B cell (primary cell): Measurements from ENCODE around the gene OR10H1. TPM values are rescaled to one million over a fixed set of nuclear protein-coding genes. Genes with fewer than 3 reads are reported as not detected.

Source experiments
- ATAC-seq: fragments of 200-7000 bp; cut with Tn5 transposase; one replicate; pipeline ENCODE4 v1.10.0; 2021; ENCODE audit warnings: low read depth, mild to moderate bottlenecking, moderate number of reproducible peaks, moderate library complexity
- CTCF ChIA-PET: fragments of 350-600 bp; sonication (Branson Sonifier 250); formaldehyde crosslinking; loops from one replicate; lab custom pipeline; 2021; ENCODE audit warnings: antibody characterized with exemption, inconsistent platforms; lab: Charles Lee
- POLR2A ChIA-PET: fragments of 350-600 bp; sonication (Branson Sonifier 250); formaldehyde crosslinking; loops from one replicate; lab custom pipeline; 2021; ENCODE audit warnings: antibody characterized with exemption; lab: Charles Lee
- DNase-seq: peaks from one replicate; pipeline ENCODE4 v3.0.0; 2013
- H2AFZ ChIP-seq: 2 replicates; pipeline ENCODE4 v1.6.1; 2012; ENCODE audit warnings: mild to moderate bottlenecking, low read depth, low read length; ENCODE audit not compliant: insufficient read depth, poor library complexity, severe bottlenecking
- H3K27ac ChIP-seq, 2 donors: 1 replicate in 1 of 2; 2 replicates in 1 of 2; pipeline ENCODE4 v1.5.1; 2012 to 2013; ENCODE audit warnings: low read length in 2 of 2, mild to moderate bottlenecking in 2 of 2, moderate library complexity in 1 of 2
- H3K27me3 ChIP-seq, 4 experiments: fragments of 200-600 bp in 1 of 4; sonication (generic) in 1 of 4; replicated peaks in 1 of 4; 1 replicate in 2 of 4; 2 replicates in 2 of 4; pipeline versions ENCODE4 v1.6.1 to v1.7.0; 2013 to 2016; ENCODE audit warnings: low read length in 3 of 4, mild to moderate bottlenecking in 2 of 4, mixed read lengths in 1 of 4, moderate library complexity in 1 of 4; ENCODE audit not compliant: insufficient read depth in 4 of 4, control insufficient read depth in 3 of 4; ENCODE audit errors: control extremely low read depth in 1 of 4
- H3K36me3 ChIP-seq, 2 experiments: replicated peaks in 1 of 2; 1 replicate in 1 of 2; 2 replicates in 1 of 2; pipeline versions ENCODE4 v1.6.1 to v1.7.1; 2013; ENCODE audit warnings: low read length in 1 of 2; ENCODE audit not compliant: insufficient read depth in 2 of 2, control insufficient read depth in 1 of 2; ENCODE audit errors: control extremely low read depth in 1 of 2, extremely low read depth in 1 of 2
- H3K4me1 ChIP-seq, 2 donors: fragments of 200-600 bp in 1 of 2; sonication (generic) in 1 of 2; 1 replicate in 1 of 2; 2 replicates in 1 of 2; pipeline versions ENCODE4 v1.5.1 to v1.6.1; 2013 to 2017; ENCODE audit warnings: low read length in 2 of 2; ENCODE audit not compliant: control insufficient read depth in 2 of 2, insufficient read depth in 2 of 2
- H3K4me2 ChIP-seq: replicated peaks from 2 replicates; pipeline ENCODE3; 2012; ENCODE audit warnings: mild to moderate bottlenecking, low read depth, low read length; ENCODE audit not compliant: poor library complexity, severe bottlenecking
- H3K4me3 ChIP-seq, 5 experiments: fragments of 200-600 bp in 1 of 5; sonication (generic) in 1 of 5; 1 replicate in 3 of 5; 2 replicates in 2 of 5; pipeline versions ENCODE4 v1.5.1 to v1.7.0; 2011 to 2016; ENCODE audit warnings: low read length in 4 of 5, mild to moderate bottlenecking in 4 of 5, low read depth in 2 of 5, control low read depth in 1 of 5, moderate library complexity in 1 of 5; ENCODE audit not compliant: insufficient read depth in 1 of 5; ENCODE audit errors: control extremely low read depth in 1 of 5, extremely low read depth in 1 of 5
- H3K79me2 ChIP-seq: fragments of 200-600 bp; sonication (generic); one replicate; pipeline ENCODE4 v1.6.0; 2016; ENCODE audit warnings: low read length; ENCODE audit not compliant: control insufficient read depth, insufficient read depth
- H3K9ac ChIP-seq: fragments of 200-600 bp; sonication (generic); 2 replicates; pipeline ENCODE4 v1.6.1; 2017; ENCODE audit warnings: mild to moderate bottlenecking, low read length, moderate library complexity
- H3K9me3 ChIP-seq, 3 donors: one replicate each; pipeline versions ENCODE4 v1.6.1 to v1.7.1; 2013; ENCODE audit warnings: low read length in 2 of 3; ENCODE audit not compliant: control insufficient read depth in 2 of 3, insufficient read depth in 1 of 3; ENCODE audit errors: control extremely low read depth in 1 of 3
- H4K20me1 ChIP-seq: 2 replicates; pipeline ENCODE4 v1.6.0; 2012; ENCODE audit warnings: mild to moderate bottlenecking, low read length; ENCODE audit not compliant: insufficient read depth, control insufficient read depth, poor library complexity, severe bottlenecking
- H3K27ac Mint-ChIP-seq: one replicate; pipeline ENCODE4 v1.8.0; 2021; ENCODE audit warnings: mixed read lengths
- H3K27me3 Mint-ChIP-seq: one replicate; pipeline ENCODE4 v1.8.0; 2021; ENCODE audit warnings: mixed read lengths
- H3K4me1 Mint-ChIP-seq: one replicate; pipeline ENCODE4 v1.8.0; 2021; ENCODE audit warnings: mixed read lengths
- H3K4me3 Mint-ChIP-seq: one replicate; pipeline ENCODE4 v1.8.0; 2021; ENCODE audit warnings: mixed read lengths
- H3K9me3 Mint-ChIP-seq: one replicate; pipeline ENCODE4 v1.8.0; 2022; ENCODE audit warnings: mixed read lengths; ENCODE audit not compliant: insufficient read depth
- CTCF ChIP-seq: fragments of 200-600 bp; IDR thresholded peaks from one replicate; pipeline ENCODE4 v1.8.0; 2022; ENCODE audit warnings: antibody characterized with exemption, mild to moderate bottlenecking
- EZH2 ChIP-seq: IDR thresholded peaks from 2 replicates; pipeline ENCODE4 v1.6.1; 2012; ENCODE audit warnings: borderline replicate concordance, low read depth, mild to moderate bottlenecking, moderate library complexity, low read length; ENCODE audit not compliant: insufficient read depth, poor library complexity, severe bottlenecking
- WGBS: methylation state at CpG from one replicate; pipeline ENCODE4 v1.1.5; 2013; ENCODE audit warnings: missing lambda C conversion rate; ENCODE audit not compliant: insufficient coverage; 5-methylcytosine and 5-hydroxymethylcytosine counted together
- intact Hi-C: fragments of 100-400 bp; cut with micrococcal nuclease; formaldehyde crosslinking; loops from one replicate; pipeline ENCODE4 v1.10.0; 2022
- polyA plus RNA-seq: library from polyadenylated mRNA; depleted of rRNA; stranded (reverse); fragments of >200 nt; gene quantifications from 2 replicates; pipeline ENCODE4 v1.2.3, GENCODE V29; 2012
- total RNA-seq, 2 donors: library from RNA; stranded (reverse); fragments of 120-200 nt in 1 of 2; gene quantifications; 1 replicate in 1 of 2; 2 replicates in 1 of 2; pipeline versions ENCODE4 v1.2.3 to v1.2.4, GENCODE V29; 2013 to 2022

Gene OR10H1
- total and polyA plus RNA-seq, 2 donors (not counting 1 experiment from before 2014, with no cell fraction given): 0.10 TPM; not detected in 1

- peaks cover 0 to 29% (median 7%) of the 10 kb centered on the region in 4 experiments for H3K27me3 ChIP-seq
- no peaks in the 10 kb centered on the region for H4K20me1 ChIP-seq
- peak; percentile 15 for DNase-seq
- ChIA-PET CTCF (no interaction called here), POLR2A (no interaction called here)
- peaks cover 0 to 7% (median 0%) of the 10 kb centered on the region in 3 donors for H3K9me3 ChIP-seq
- H3K4me1 Mint-ChIP-seq: no peaks in the 10 kb centered on the region
- H3K9ac ChIP-seq: no peak overlapping the region
- no peak overlapping the region for H3K4me3 ChIP-seq
- no peak for ATAC-seq
- intact Hi-C loops: loop anchor here (5.0 kb wide), 1 partner anchor 370 kb away; no protein-coding TSS in a partner anchor
- H3K36me3 ChIP-seq: no peaks in the 10 kb centered on the region
- H3K9me3 Mint-ChIP-seq: no peaks in the 10 kb centered on the region
- no peak overlapping the region for H3K27ac Mint-ChIP-seq
- no peak overlapping the region for H3K27ac ChIP-seq
- no peak overlapping the region for H2AFZ ChIP-seq
- H3K4me1 ChIP-seq: no peaks in the 10 kb centered on the region
- H3K79me2 ChIP-seq: no peaks in the 10 kb centered on the region
- no peak overlapping the region for H3K4me3 Mint-ChIP-seq
- no peak overlapping the region for H3K4me2 ChIP-seq
- H3K27me3 Mint-ChIP-seq: peaks cover 46% of the 10 kb centered on the region
- 25% methylated on average over 4 of the region's 6 CpGs for WGBS
- no peak for TF ChIP-seq EZH2
- TF ChIP-seq CTCF: no peak
These were observed 3.3 kb downstream of the OR10H1 start for GRCh38 chr19:15812060-15812722.

- Mint-ChIP-seq H3K27ac (no peak overlapping the region), H3K4me1 (no peaks in the 10 kb centered on the region), H3K27me3 (peaks cover 43% of the 10 kb centered on the region), H3K9me3 (no peaks in the 10 kb centered on the region), H3K4me3 (no peak overlapping the region)
- intact Hi-C loops: loop anchor here (5.0 kb wide), 1 partner anchor 371 kb away; no protein-coding TSS in a partner anchor
- Histone ChIP-seq H3K4me1 (no peaks in the 10 kb centered on the region), H3K9ac (no peak overlapping the region), H3K4me3 (no peak overlapping the region), H3K36me3 (no peaks in the 10 kb centered on the region), H3K27me3 (peaks cover 0 to 29% (median 7%) of the 10 kb centered on the region in 4 experiments), H4K20me1 (no peaks in the 10 kb centered on the region), H3K9me3 (peaks cover 0 to 7% (median 0%) of the 10 kb centered on the region in 3 donors), H3K79me2 (no peaks in the 10 kb centered on the region), H3K27ac (no peak overlapping the region), H3K4me2 (no peak overlapping the region), H2AFZ (no peak overlapping the region)
- CTCF ChIA-PET: no interaction called here
- no peak for TF ChIP-seq CTCF
- no peak for TF ChIP-seq EZH2
- 78% methylated on average over 3 of the region's 4 CpGs for WGBS
- ATAC-seq (no peak), DNase-seq (no peak)
- POLR2A ChIA-PET: no interaction called here
These were observed 4.0 kb downstream of the OR10H1 start for GRCh38 chr19:15811476-15811875.
